ENCODE results near the gene ICA1.

Gene ICA1

GRCh38 chr7:8154272-8154671, 107.7 kb downstream of the ICA1 start:
- ATAC-seq (ENCODE audit: low read depth) (no peak), DNase-seq (ENCODE audit: low spot score) (no peak)
- no peak overlapping the region for H3K27ac ChIP-seq (ENCODE audit: poor library complexity, severe bottlenecking)
- H3K4me1 ChIP-seq (ENCODE audit: insufficient read depth, poor library complexity, severe bottlenecking): no peaks in the 10 kb centered on the region
- no peak for TF ChIP-seq CTCF (IDR thresholded peaks at IDR 0.05; ENCODE audit: poor library complexity, severe bottlenecking)
- no peaks in the 10 kb centered on the region for H3K36me3 ChIP-seq (ENCODE audit: low read depth)
- H3K4me3 ChIP-seq (ENCODE audit: severe bottlenecking): no peak overlapping the region
- no peaks in the 10 kb centered on the region for H3K27me3 ChIP-seq (ENCODE audit: insufficient read depth, poor library complexity, severe bottlenecking)
- H3K9me3 ChIP-seq (ENCODE audit: severe bottlenecking): no peaks in the 10 kb centered on the region

- H3K9me3 ChIP-seq (ENCODE audit: severe bottlenecking): no peaks in the 10 kb centered on the region
- no peak overlapping the region for H3K4me3 ChIP-seq (ENCODE audit: severe bottlenecking)
- no peak for TF ChIP-seq CTCF (IDR thresholded peaks at IDR 0.05; ENCODE audit: poor library complexity, severe bottlenecking)
- ATAC-seq (ENCODE audit: low read depth) (no peak), DNase-seq (ENCODE audit: low spot score) (no peak)
- no peaks in the 10 kb centered on the region for H3K27me3 ChIP-seq (ENCODE audit: insufficient read depth, poor library complexity, severe bottlenecking)
- no peaks in the 10 kb centered on the region for H3K36me3 ChIP-seq (ENCODE audit: low read depth)
- H3K27ac ChIP-seq (ENCODE audit: poor library complexity, severe bottlenecking): no peak overlapping the region
- no peaks in the 10 kb centered on the region for H3K4me1 ChIP-seq (ENCODE audit: insufficient read depth, poor library complexity, severe bottlenecking)
These were observed 109.3 kb downstream of the ICA1 start for GRCh38 chr7:8152489-8153192.

GRCh38 chr7:8151161-8151725, 110.7 kb downstream of the ICA1 start:
- Histone ChIP-seq H3K4me1 (ENCODE audit: insufficient read depth, poor library complexity, severe bottlenecking) (no peaks in the 10 kb centered on the region), H3K27ac (ENCODE audit: poor library complexity, severe bottlenecking) (no peak overlapping the region), H3K9me3 (ENCODE audit: severe bottlenecking) (no peaks in the 10 kb centered on the region), H3K4me3 (ENCODE audit: severe bottlenecking) (no peak overlapping the region), H3K36me3 (ENCODE audit: low read depth) (no peaks in the 10 kb centered on the region), H3K27me3 (ENCODE audit: insufficient read depth, poor library complexity, severe bottlenecking) (no peaks in the 10 kb centered on the region)
- no peak for ATAC-seq (ENCODE audit: low read depth)
- no peak for TF ChIP-seq CTCF (IDR thresholded peaks at IDR 0.05; ENCODE audit: poor library complexity, severe bottlenecking)
- DNase-seq (ENCODE audit: low spot score): no peak

- H3K27me3 ChIP-seq (ENCODE audit: insufficient read depth, poor library complexity, severe bottlenecking): no peaks in the 10 kb centered on the region
- no peak for TF ChIP-seq CTCF (IDR thresholded peaks at IDR 0.05; ENCODE audit: poor library complexity, severe bottlenecking)
- ATAC-seq (ENCODE audit: low read depth) (no peak), DNase-seq (ENCODE audit: low spot score) (no peak)
- no peaks in the 10 kb centered on the region for H3K9me3 ChIP-seq (ENCODE audit: severe bottlenecking)
- H3K27ac ChIP-seq (ENCODE audit: poor library complexity, severe bottlenecking): no peak overlapping the region
- H3K4me3 ChIP-seq (ENCODE audit: severe bottlenecking): no peak overlapping the region
- no peaks in the 10 kb centered on the region for H3K36me3 ChIP-seq (ENCODE audit: low read depth)
- H3K4me1 ChIP-seq (ENCODE audit: insufficient read depth, poor library complexity, severe bottlenecking): no peaks in the 10 kb centered on the region
These were observed 112.7 kb downstream of the ICA1 start for GRCh38 chr7:8149222-8149621.

Measured in RWPE2 (cell line).